Hepatocyte (in vitro differentiated cells): ENCODE results near the gene NEK1. TPM values are rescaled to one million over a fixed set of nuclear protein-coding genes. Genes with fewer than 3 reads are reported as not detected.

ENCODE experiments used
- DNase-seq: peaks from one replicate; pipeline ENCODE4 v3.0.0-alpha.2; 2016; ENCODE audit warnings: low spot score
- H2AFZ ChIP-seq: fragments of 200-600 bp; sonication (generic); 2 replicates; pipeline ENCODE4 v1.6.0; 2016; ENCODE audit warnings: antibody characterized with exemption, mild to moderate bottlenecking
- H3K27ac ChIP-seq: fragments of 200-600 bp; sonication (generic); 2 replicates; pipeline ENCODE4 v1.5.1; 2016; ENCODE audit warnings: mild to moderate bottlenecking
- H3K27me3 ChIP-seq: fragments of 200-600 bp; sonication (generic); 2 replicates; pipeline ENCODE4 v1.6.1; 2016
- H3K36me3 ChIP-seq: fragments of 200-600 bp; sonication (generic); replicated peaks from 2 replicates; pipeline ENCODE4 v1.5.1; 2016; ENCODE audit warnings: low read depth; ENCODE audit not compliant: insufficient read depth
- H3K4me1 ChIP-seq: fragments of 200-600 bp; sonication (generic); 2 replicates; pipeline ENCODE4 v1.5.1; 2016; ENCODE audit warnings: mild to moderate bottlenecking, moderate library complexity; ENCODE audit not compliant: insufficient read depth
- H3K4me2 ChIP-seq: fragments of 200-600 bp; sonication (generic); 2 replicates; pipeline ENCODE4 v1.6.0; 2016
- H3K4me3 ChIP-seq: fragments of 200-600 bp; sonication (generic); 2 replicates; pipeline ENCODE4 v1.5.1; 2016; ENCODE audit warnings: mild to moderate bottlenecking
- H3K79me2 ChIP-seq: fragments of 200-600 bp; sonication (generic); 2 replicates; pipeline ENCODE4 v1.6.0; 2017; ENCODE audit warnings: mild to moderate bottlenecking
- H3K9me2 ChIP-seq: fragments of 200-600 bp; sonication (generic); replicated peaks from 2 replicates; pipeline ENCODE4 v1.6.0; 2017; ENCODE audit warnings: mild to moderate bottlenecking; ENCODE audit not compliant: insufficient read depth
- H3K9me3 ChIP-seq: fragments of 200-600 bp; sonication (generic); 2 replicates; pipeline ENCODE4 v1.5.1; 2016; ENCODE audit warnings: low read depth, mild to moderate bottlenecking
- H4K20me1 ChIP-seq: fragments of 200-600 bp; sonication (generic); 2 replicates; pipeline ENCODE4 v1.6.0; 2016; ENCODE audit warnings: mild to moderate bottlenecking; ENCODE audit not compliant: insufficient read depth, poor library complexity, severe bottlenecking
- CTCF ChIP-seq: fragments of 200-600 bp; sonication (generic); IDR thresholded peaks from 2 replicates; pipeline ENCODE4 v1.5.1; 2016; ENCODE audit warnings: antibody characterized with exemption, mild to moderate bottlenecking; ENCODE audit not compliant: poor library complexity
- EZH2 ChIP-seq: fragments of 200-600 bp; sonication (generic); IDR thresholded peaks from 2 replicates; pipeline ENCODE4 v1.6.1; 2016; ENCODE audit warnings: antibody characterized with exemption, mild to moderate bottlenecking, borderline replicate concordance
- EZH2phosphoT487 ChIP-seq: fragments of 200-600 bp; sonication (generic); IDR thresholded peaks from one replicate; pipeline ENCODE4 v1.6.1; 2018; ENCODE audit warnings: antibody characterized with exemption, mild to moderate bottlenecking, low read depth, moderate library complexity; ENCODE audit not compliant: unreplicated experiment, severe bottlenecking
- WGBS: methylation state at CpG from one replicate; pipeline ENCODE4 v1.1.6; 2016; ENCODE audit warnings: low lambda C conversion rate; ENCODE audit errors: missing lambda C conversion rate; 5-methylcytosine and 5-hydroxymethylcytosine counted together
- polyA plus RNA-seq: library from polyadenylated mRNA; unstranded; fragments of >200 nt; fragmentation: Nextera tagmentation; extraction: Ambion mirVana; gene quantifications from 2 replicates; pipeline ENCODE4 v1.2.1, GENCODE V29; 2016
- total RNA-seq: library from RNA; depleted of rRNA; stranded (reverse); fragments of >200 nt; gene quantifications from 2 replicates; pipeline ENCODE4 v1.2.3, GENCODE V29; 2014

The NEK1 gene
- total and polyA plus RNA-seq, 2 experiments from 2014 or later, result 7.8 to 10.4 TPM

DNA sequence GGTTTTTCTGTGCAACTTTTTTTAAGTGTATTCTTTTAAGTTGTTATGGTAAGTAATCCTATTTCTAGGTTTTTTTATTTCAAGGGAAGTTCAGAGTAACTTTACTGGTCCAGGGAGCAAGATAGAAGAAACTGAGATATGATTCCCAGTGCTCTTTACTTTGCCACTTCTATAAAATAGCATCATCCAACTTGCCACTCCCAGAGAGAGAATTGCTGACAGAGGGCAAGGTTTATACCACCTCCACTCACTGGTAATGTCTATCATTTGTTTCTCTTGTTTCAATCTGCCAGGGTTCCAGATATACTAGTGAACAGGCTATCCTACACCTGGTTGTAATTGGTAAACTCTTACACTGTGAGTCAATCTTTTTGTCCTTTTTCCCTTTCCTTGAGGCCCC, 4.5 kb upstream of the NEK1 start:
- H3K9me3 ChIP-seq, result no peaks in the 10 kb centered on the region
- no peak overlapping the region for H3K4me3 ChIP-seq
- DNase-seq, result no peak
- no peaks in the 10 kb centered on the region for H3K4me1 ChIP-seq
- TF ChIP-seq CTCF, result no peak
- TF ChIP-seq EZH2, result no peak
- TF ChIP-seq EZH2phosphoT487, result no peak
- H3K79me2 ChIP-seq, result peaks cover 11% of the 10 kb centered on the region
- H3K4me2 ChIP-seq, result no peak overlapping the region
- no peaks in the 10 kb centered on the region for H3K9me2 ChIP-seq
- no peaks in the 10 kb centered on the region for H3K36me3 ChIP-seq
- H3K27ac ChIP-seq, result no peak overlapping the region
- no peak overlapping the region for H2AFZ ChIP-seq
- no peaks in the 10 kb centered on the region for H4K20me1 ChIP-seq
- H3K27me3 ChIP-seq, result no peaks in the 10 kb centered on the region

DNA sequence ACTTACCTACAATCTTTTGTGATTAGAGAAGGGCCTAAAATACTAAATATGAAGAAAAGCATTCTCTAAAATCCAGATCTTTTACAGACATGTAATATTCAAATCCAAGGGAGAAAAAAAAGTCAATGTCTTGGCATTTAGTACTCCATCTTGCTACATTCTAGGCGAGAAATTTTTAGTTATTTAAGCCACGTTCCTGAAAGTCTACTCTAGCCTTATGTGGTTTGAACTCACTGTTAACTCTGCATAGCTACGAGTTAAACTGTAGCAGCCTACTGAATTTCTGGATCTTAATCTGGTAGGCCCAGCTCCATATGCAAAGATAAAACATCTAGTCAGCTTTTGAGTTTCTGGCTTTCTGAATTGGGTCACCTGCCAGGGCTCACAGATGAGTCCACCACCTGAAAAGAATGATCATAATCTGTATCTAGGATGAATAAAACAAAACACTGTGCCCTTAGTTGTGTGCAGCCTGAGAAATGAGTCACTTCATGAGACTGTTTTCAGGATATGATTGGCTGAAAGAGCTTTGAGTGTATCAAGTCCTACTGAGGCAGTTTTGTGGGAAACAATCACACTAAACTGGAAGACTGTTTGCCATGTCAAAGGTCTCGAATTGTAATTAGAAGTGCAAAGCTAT, 3.2 kb upstream of the NEK1 start:
- Histone ChIP-seq H2AFZ (no peak overlapping the region), H3K27me3 (no peaks in the 10 kb centered on the region), H3K79me2 (peaks cover 14% of the 10 kb centered on the region), H3K27ac (no peak overlapping the region), H4K20me1 (no peaks in the 10 kb centered on the region), H3K4me3 (no peak overlapping the region), H3K36me3 (no peaks in the 10 kb centered on the region), H3K9me3 (no peaks in the 10 kb centered on the region), H3K9me2 (no peaks in the 10 kb centered on the region), H3K4me1 (no peaks in the 10 kb centered on the region), H3K4me2 (no peak overlapping the region)
- TF ChIP-seq EZH2phosphoT487 (no peak), CTCF (no peak), EZH2 (no peak)
- no peak for DNase-seq
- 83% methylated on average over 4 of the region's 4 CpGs for WGBS

DNA sequence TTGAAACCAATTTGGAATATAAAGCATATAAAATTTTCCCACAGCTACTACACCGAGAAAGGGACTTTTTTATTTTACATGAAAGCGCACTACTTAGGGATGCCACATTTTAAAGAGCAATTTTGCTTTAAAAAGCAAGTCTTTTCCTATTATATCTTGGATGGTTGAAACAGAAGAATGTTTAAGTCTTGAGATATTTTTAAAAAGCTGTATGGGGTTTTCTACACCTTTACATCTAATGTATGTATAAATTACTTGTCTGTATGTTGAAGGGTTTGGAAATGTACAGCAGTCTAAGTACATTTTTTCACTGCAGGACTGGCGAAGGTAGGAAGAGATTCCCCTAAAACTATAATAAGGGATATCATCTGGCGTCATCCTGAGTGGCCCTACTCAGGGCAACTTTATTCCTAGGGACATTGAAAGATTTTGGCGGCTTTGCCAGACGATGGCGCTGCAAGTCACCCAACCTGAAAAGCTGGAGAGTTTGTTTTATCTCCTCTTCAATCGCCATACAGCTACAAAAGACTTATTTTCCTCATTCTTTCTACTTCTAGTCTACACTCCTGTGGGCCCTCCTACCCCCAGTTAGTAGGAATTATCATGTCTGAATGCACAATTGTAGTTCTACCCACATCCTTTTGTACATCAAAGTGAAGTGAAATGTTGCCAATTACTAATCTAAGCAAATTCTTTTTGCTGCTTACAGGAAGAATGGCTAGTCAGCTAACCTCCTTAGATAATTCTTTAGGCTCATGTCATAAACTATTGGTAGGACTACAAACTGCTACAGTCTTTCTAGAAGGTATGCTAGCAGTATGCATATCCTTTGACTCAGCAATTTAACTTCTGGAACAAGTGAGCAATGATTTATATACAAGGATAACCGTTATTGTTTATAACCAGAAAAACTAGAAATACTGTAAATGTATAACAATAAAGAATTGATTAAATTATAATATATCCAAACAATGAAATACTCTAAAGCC, 782 bp upstream of the NEK1 start:
- no peaks in the 10 kb centered on the region for H4K20me1 ChIP-seq
- no peaks in the 10 kb centered on the region for H3K27me3 ChIP-seq
- H3K79me2 ChIP-seq, result peaks cover 30% of the 10 kb centered on the region
- H3K27ac ChIP-seq, result peak overlapping the region; percentile 97
- no peaks in the 10 kb centered on the region for H3K9me3 ChIP-seq
- peak; percentile 85 for DNase-seq
- H3K36me3 ChIP-seq, result no peaks in the 10 kb centered on the region
- no peaks in the 10 kb centered on the region for H3K4me1 ChIP-seq
- H3K4me2 ChIP-seq, result peak overlapping the region; percentile 88
- H2AFZ ChIP-seq, result peak overlapping the region; percentile 80
- WGBS, result 9% methylated on average over 9 of the region's 9 CpGs
- peak overlapping the region; percentile 61 for H3K4me3 ChIP-seq
- no peaks in the 10 kb centered on the region for H3K9me2 ChIP-seq
- no peak for TF ChIP-seq EZH2
- TF ChIP-seq EZH2phosphoT487, result no peak
- peak; percentile 84 for TF ChIP-seq CTCF
